ENCODE measurements around the gene ACOT7.

DNA sequence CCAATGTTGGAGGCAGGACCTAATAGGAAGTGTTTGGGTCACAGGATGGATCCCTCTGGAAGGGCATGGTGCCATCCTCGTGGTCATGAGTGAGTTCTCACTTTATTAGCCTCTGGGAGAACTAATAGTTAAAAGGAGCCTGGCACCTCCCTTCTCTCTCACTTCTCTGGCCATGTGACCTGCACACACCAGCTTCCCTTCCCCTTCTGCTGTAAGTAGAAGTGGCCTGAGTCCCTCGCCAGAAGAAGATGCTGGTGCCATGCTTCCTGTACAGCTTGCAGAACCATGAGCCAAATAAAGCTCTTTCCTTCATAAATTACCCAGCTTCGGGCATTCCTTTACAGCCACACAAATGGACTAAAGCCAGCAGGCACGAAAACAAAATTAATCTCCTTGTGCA, 23.6 kb downstream of the ACOT7 start:
- TF ChIP-seq CTCF (IDR thresholded peaks at IDR 0.05; ENCODE audit: borderline replicate concordance, extremely low read depth, low read length, poor library complexity, severe bottlenecking) (no peak), EZH2 (IDR thresholded peaks at IDR 0.05; ENCODE audit: borderline replicate concordance, low read depth, low read length, severe bottlenecking) (no peak)
